B cell (primary cell): ENCODE data around the gene CLEC7A. TPM values are rescaled to one million over a fixed set of nuclear protein-coding genes. Genes with fewer than 3 reads are reported as not detected.

ENCODE experiments used
- ATAC-seq: fragments of 200-7000 bp; cut with Tn5 transposase; one replicate; pipeline ENCODE4 v1.10.0; 2021; ENCODE audit warnings: low read depth, mild to moderate bottlenecking, moderate number of reproducible peaks, moderate library complexity
- CTCF ChIA-PET: fragments of 350-600 bp; sonication (Branson Sonifier 250); formaldehyde crosslinking; loops from one replicate; lab custom pipeline; 2021; ENCODE audit warnings: antibody characterized with exemption, inconsistent platforms; lab: Charles Lee
- POLR2A ChIA-PET: fragments of 350-600 bp; sonication (Branson Sonifier 250); formaldehyde crosslinking; loops from one replicate; lab custom pipeline; 2021; ENCODE audit warnings: antibody characterized with exemption; lab: Charles Lee
- DNase-seq: peaks from one replicate; pipeline ENCODE4 v3.0.0; 2013
- H2AFZ ChIP-seq: 2 replicates; pipeline ENCODE4 v1.6.1; 2012; ENCODE audit warnings: mild to moderate bottlenecking, low read depth, low read length; ENCODE audit not compliant: insufficient read depth, poor library complexity, severe bottlenecking
- H3K27ac ChIP-seq, 2 donors: 1 replicate in 1 of 2; 2 replicates in 1 of 2; pipeline ENCODE4 v1.5.1; 2012 to 2013; ENCODE audit warnings: low read length in 2 of 2, mild to moderate bottlenecking in 2 of 2, moderate library complexity in 1 of 2
- H3K27me3 ChIP-seq, 4 experiments: fragments of 200-600 bp in 1 of 4; sonication (generic) in 1 of 4; replicated peaks in 1 of 4; 1 replicate in 2 of 4; 2 replicates in 2 of 4; pipeline versions ENCODE4 v1.6.1 to v1.7.0; 2013 to 2016; ENCODE audit warnings: low read length in 3 of 4, mild to moderate bottlenecking in 2 of 4, mixed read lengths in 1 of 4, moderate library complexity in 1 of 4; ENCODE audit not compliant: insufficient read depth in 4 of 4, control insufficient read depth in 3 of 4; ENCODE audit errors: control extremely low read depth in 1 of 4
- H3K36me3 ChIP-seq, 2 experiments: replicated peaks in 1 of 2; 1 replicate in 1 of 2; 2 replicates in 1 of 2; pipeline versions ENCODE4 v1.6.1 to v1.7.1; 2013; ENCODE audit warnings: low read length in 1 of 2; ENCODE audit not compliant: insufficient read depth in 2 of 2, control insufficient read depth in 1 of 2; ENCODE audit errors: control extremely low read depth in 1 of 2, extremely low read depth in 1 of 2
- H3K4me1 ChIP-seq, 2 donors: fragments of 200-600 bp in 1 of 2; sonication (generic) in 1 of 2; 1 replicate in 1 of 2; 2 replicates in 1 of 2; pipeline versions ENCODE4 v1.5.1 to v1.6.1; 2013 to 2017; ENCODE audit warnings: low read length in 2 of 2; ENCODE audit not compliant: control insufficient read depth in 2 of 2, insufficient read depth in 2 of 2
- H3K4me2 ChIP-seq: replicated peaks from 2 replicates; pipeline ENCODE3; 2012; ENCODE audit warnings: mild to moderate bottlenecking, low read depth, low read length; ENCODE audit not compliant: poor library complexity, severe bottlenecking
- H3K4me3 ChIP-seq, 5 experiments: fragments of 200-600 bp in 1 of 5; sonication (generic) in 1 of 5; 1 replicate in 3 of 5; 2 replicates in 2 of 5; pipeline versions ENCODE4 v1.5.1 to v1.7.0; 2011 to 2016; ENCODE audit warnings: low read length in 4 of 5, mild to moderate bottlenecking in 4 of 5, low read depth in 2 of 5, control low read depth in 1 of 5, moderate library complexity in 1 of 5; ENCODE audit not compliant: insufficient read depth in 1 of 5; ENCODE audit errors: control extremely low read depth in 1 of 5, extremely low read depth in 1 of 5
- H3K79me2 ChIP-seq: fragments of 200-600 bp; sonication (generic); one replicate; pipeline ENCODE4 v1.6.0; 2016; ENCODE audit warnings: low read length; ENCODE audit not compliant: control insufficient read depth, insufficient read depth
- H3K9ac ChIP-seq: fragments of 200-600 bp; sonication (generic); 2 replicates; pipeline ENCODE4 v1.6.1; 2017; ENCODE audit warnings: mild to moderate bottlenecking, low read length, moderate library complexity
- H3K9me3 ChIP-seq, 3 donors: one replicate each; pipeline versions ENCODE4 v1.6.1 to v1.7.1; 2013; ENCODE audit warnings: low read length in 2 of 3; ENCODE audit not compliant: control insufficient read depth in 2 of 3, insufficient read depth in 1 of 3; ENCODE audit errors: control extremely low read depth in 1 of 3
- H4K20me1 ChIP-seq: 2 replicates; pipeline ENCODE4 v1.6.0; 2012; ENCODE audit warnings: mild to moderate bottlenecking, low read length; ENCODE audit not compliant: insufficient read depth, control insufficient read depth, poor library complexity, severe bottlenecking
- H3K27ac Mint-ChIP-seq: one replicate; pipeline ENCODE4 v1.8.0; 2021; ENCODE audit warnings: mixed read lengths
- H3K27me3 Mint-ChIP-seq: one replicate; pipeline ENCODE4 v1.8.0; 2021; ENCODE audit warnings: mixed read lengths
- H3K4me1 Mint-ChIP-seq: one replicate; pipeline ENCODE4 v1.8.0; 2021; ENCODE audit warnings: mixed read lengths
- H3K4me3 Mint-ChIP-seq: one replicate; pipeline ENCODE4 v1.8.0; 2021; ENCODE audit warnings: mixed read lengths
- H3K9me3 Mint-ChIP-seq: one replicate; pipeline ENCODE4 v1.8.0; 2022; ENCODE audit warnings: mixed read lengths; ENCODE audit not compliant: insufficient read depth
- CTCF ChIP-seq: fragments of 200-600 bp; IDR thresholded peaks from one replicate; pipeline ENCODE4 v1.8.0; 2022; ENCODE audit warnings: antibody characterized with exemption, mild to moderate bottlenecking
- EZH2 ChIP-seq: IDR thresholded peaks from 2 replicates; pipeline ENCODE4 v1.6.1; 2012; ENCODE audit warnings: borderline replicate concordance, low read depth, mild to moderate bottlenecking, moderate library complexity, low read length; ENCODE audit not compliant: insufficient read depth, poor library complexity, severe bottlenecking
- WGBS: methylation state at CpG from one replicate; pipeline ENCODE4 v1.1.5; 2013; ENCODE audit warnings: missing lambda C conversion rate; ENCODE audit not compliant: insufficient coverage; 5-methylcytosine and 5-hydroxymethylcytosine counted together
- intact Hi-C: fragments of 100-400 bp; cut with micrococcal nuclease; formaldehyde crosslinking; loops from one replicate; pipeline ENCODE4 v1.10.0; 2022
- polyA plus RNA-seq: library from polyadenylated mRNA; depleted of rRNA; stranded (reverse); fragments of >200 nt; gene quantifications from 2 replicates; pipeline ENCODE4 v1.2.3, GENCODE V29; 2012
- total RNA-seq, 2 donors: library from RNA; stranded (reverse); fragments of 120-200 nt in 1 of 2; gene quantifications; 1 replicate in 1 of 2; 2 replicates in 1 of 2; pipeline versions ENCODE4 v1.2.3 to v1.2.4, GENCODE V29; 2013 to 2022

CLEC7A gene
- total and polyA plus RNA-seq, 2 donors (not counting 1 experiment from before 2014, with no cell fraction given) = 0.67 to 2.4 TPM

DNA sequence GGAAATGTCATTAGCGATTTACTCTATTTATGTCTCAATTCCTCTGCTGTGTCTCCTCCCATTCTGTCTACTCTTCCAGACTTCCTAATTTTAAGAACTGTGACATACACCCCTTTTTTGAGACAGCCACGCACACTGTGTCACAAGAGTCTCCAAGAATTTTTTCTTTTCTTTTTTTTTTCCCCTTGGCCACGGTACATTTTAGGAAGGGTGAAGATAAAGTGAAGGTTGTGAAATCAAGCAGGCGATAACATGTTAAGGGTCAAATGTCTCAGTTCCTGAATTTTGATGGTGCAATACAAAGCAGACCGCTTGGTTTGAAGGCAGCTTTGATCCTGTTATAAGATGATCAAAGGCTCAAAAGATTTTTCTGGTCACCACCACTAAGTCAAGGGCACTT lies 37.6 kb upstream of the CLEC7A start:
- TF ChIP-seq EZH2 (no peak), CTCF (no peak)
- DNase-seq (no peak), ATAC-seq (no peak)
- CTCF ChIA-PET = interaction anchor here (1.0 kb wide), 1 partner anchor 14 kb away, joined by 5 read pairs; no protein-coding TSS in a partner anchor
- intact Hi-C loops = no loop called here
- H3K9me3 Mint-ChIP-seq = no peaks in the 10 kb centered on the region
- Histone ChIP-seq H3K36me3 (no peaks in the 10 kb centered on the region), H3K4me1 (no peaks in the 10 kb centered on the region), H3K9me3 (no peaks in the 10 kb centered on the region), H4K20me1 (no peaks in the 10 kb centered on the region), H3K79me2 (no peaks in the 10 kb centered on the region), H3K27me3 (peaks cover 0 to 6% (median 2%) of the 10 kb centered on the region in 4 experiments), H3K4me3 (no peak overlapping the region), H3K9ac (no peak overlapping the region), H3K4me2 (no peak overlapping the region), H3K27ac (no peak overlapping the region), H2AFZ (no peak overlapping the region)
- no peak overlapping the region for H3K4me3 Mint-ChIP-seq
- H3K27ac Mint-ChIP-seq = no peak overlapping the region
- 0% methylated on average over 1 of the region's 5 CpGs for WGBS
- POLR2A ChIA-PET = no interaction called here
- H3K4me1 Mint-ChIP-seq = peaks cover 4% of the 10 kb centered on the region
- H3K27me3 Mint-ChIP-seq = peaks cover 32% of the 10 kb centered on the region

DNA sequence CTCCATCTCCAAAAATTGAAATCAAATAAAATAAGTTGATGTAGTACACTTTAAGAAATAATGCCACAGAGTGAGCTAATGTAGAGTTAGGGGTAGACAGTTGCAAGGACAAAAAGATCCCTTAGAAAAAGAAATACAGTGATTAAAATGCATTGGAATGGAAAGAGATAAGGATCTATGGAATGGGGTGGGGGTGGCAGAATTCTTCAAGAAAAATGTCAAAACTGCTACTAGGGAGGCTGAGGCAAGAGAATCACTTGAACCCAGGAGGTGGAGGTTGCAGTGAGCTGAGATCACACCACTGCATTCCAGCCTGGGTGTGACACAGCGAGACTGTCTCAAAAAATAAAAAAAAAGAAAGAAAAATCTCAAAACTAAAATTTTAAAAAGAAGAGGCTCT lies 35.4 kb upstream of the CLEC7A start:
- no peaks in the 10 kb centered on the region for H3K79me2 ChIP-seq
- Mint-ChIP-seq H3K9me3 (no peaks in the 10 kb centered on the region), H3K4me3 (no peak overlapping the region), H3K4me1 (peaks cover 14% of the 10 kb centered on the region), H3K27ac (no peak overlapping the region), H3K27me3 (peaks cover 15% of the 10 kb centered on the region)
- peaks cover 9 to 11% of the 10 kb centered on the region in 2 donors for H3K4me1 ChIP-seq
- H3K9ac ChIP-seq = no peak overlapping the region
- no peak overlapping the region for H3K4me2 ChIP-seq
- peaks cover 0 to 5% (median 1%) of the 10 kb centered on the region in 4 experiments for H3K27me3 ChIP-seq
- no peak for TF ChIP-seq EZH2
- TF ChIP-seq CTCF = no peak
- no peak overlapping the region for H3K4me3 ChIP-seq
- H3K9me3 ChIP-seq = no peaks in the 10 kb centered on the region
- H3K27ac ChIP-seq = no peak overlapping the region
- DNase-seq = no peak
- POLR2A ChIA-PET = no interaction called here
- intact Hi-C loops = no loop called here
- H3K36me3 ChIP-seq = no peaks in the 10 kb centered on the region
- ATAC-seq = no peak
- no peaks in the 10 kb centered on the region for H4K20me1 ChIP-seq
- no CpG with 5 or more reads among the region's 1 CpG for WGBS
- CTCF ChIA-PET = interaction anchor here (6.6 kb wide), 1 partner anchor 13 kb away, joined by 30 read pairs; no protein-coding TSS in a partner anchor
- no peak overlapping the region for H2AFZ ChIP-seq
